Measurements from ENCODE around the gene GRK2. TPM values are rescaled to one million over a fixed set of nuclear protein-coding genes. Genes with fewer than 3 reads are reported as not detected.

The GRK2 gene
- total RNA-seq, 1 experiment from 2014 or later = 56.3 TPM

DNA sequence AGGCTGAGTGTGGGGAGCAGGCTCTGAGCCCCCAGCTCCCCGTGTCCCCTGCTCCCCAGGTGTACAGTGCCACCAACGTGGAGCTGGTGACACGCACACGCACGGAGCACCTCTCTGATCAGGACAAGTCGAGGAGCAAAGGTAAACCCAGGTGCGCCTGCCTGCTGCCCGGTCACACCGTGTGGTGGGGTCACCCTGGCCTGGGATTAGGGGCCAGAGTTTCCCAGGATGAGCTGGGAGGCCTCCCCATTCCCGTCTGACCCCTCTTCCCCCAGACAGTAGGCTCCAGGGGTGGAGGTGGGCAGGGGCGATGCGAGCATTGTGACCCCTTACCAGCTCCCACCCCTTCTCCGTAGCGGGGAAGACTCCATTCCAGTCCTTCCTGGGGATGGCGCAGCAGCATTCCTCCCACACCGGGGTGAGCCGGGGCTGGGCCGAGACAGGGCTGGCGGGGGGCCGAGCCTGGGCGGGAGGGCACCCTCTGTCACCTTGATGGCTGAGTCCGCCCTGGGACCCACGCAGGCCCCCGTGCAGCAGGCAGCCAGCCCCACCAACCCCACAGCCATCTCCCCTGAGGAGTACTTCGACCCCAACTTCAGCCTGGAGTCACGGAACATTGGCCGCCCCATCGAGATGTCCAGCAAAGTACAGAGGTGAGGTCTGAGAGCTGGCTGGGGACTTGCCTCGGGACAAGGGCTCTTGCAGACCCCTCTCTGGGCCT is 33.4 kb downstream of the GRK2 start:
- WGBS (ENCODE audit: extremely low coverage, insufficient read length, low lambda C conversion rate) = no CpG with 5 or more reads among the region's 29 CpGs
- peaks cover 8 to 13% of the 10 kb centered on the region in 2 experiments for H3K4me1 Mint-ChIP-seq
- no peaks in the 10 kb centered on the region for H3K9me3 ChIP-seq (ENCODE audit: control insufficient read depth, low read depth, low read length)
- no peak overlapping the region for H2AK5ac ChIP-seq (ENCODE audit: insufficient read length, low read length)
- no peaks in the 10 kb centered on the region for H4K20me1 ChIP-seq (ENCODE audit: control insufficient read depth, insufficient read depth, insufficient read length)
- no peak overlapping the region for H3K4me3 Mint-ChIP-seq
- H4K8ac ChIP-seq (replicated peaks; ENCODE audit: insufficient read length, low read depth, low read length) = no peak overlapping the region
- DNase-seq = no peak
- H3K18ac ChIP-seq (ENCODE audit: insufficient read length, low read depth, low read length) = no peak overlapping the region
- H3K27ac ChIP-seq (ENCODE audit: insufficient read length, low read depth, low read length) = no peak overlapping the region
- H3K79me1 ChIP-seq (ENCODE audit: insufficient read depth, low read depth, low read length, poor library complexity, severe bottlenecking) = no peaks in the 10 kb centered on the region
- no peaks in the 10 kb centered on the region for H3K79me2 ChIP-seq (ENCODE audit: insufficient read depth, low read length)
- H2BK120ac ChIP-seq (ENCODE audit: low read depth, low read length, poor library complexity, severe bottlenecking) = no peak overlapping the region
- no peak overlapping the region for H3T11ph ChIP-seq (ENCODE audit: low read length)
- H3K56ac ChIP-seq (ENCODE audit: insufficient read length, low read depth, low read length) = no peak overlapping the region
- H3K14ac ChIP-seq (ENCODE audit: insufficient read depth, low read length) = no peak overlapping the region
- H2BK12ac ChIP-seq (ENCODE audit: insufficient read length, low read depth, low read length) = no peak overlapping the region
- no peak overlapping the region for H2BK15ac ChIP-seq (ENCODE audit: low read depth, low read length)
- peaks cover 4% of the 10 kb centered on the region for H3K27me3 Mint-ChIP-seq (ENCODE audit: low read depth)
- TF ChIP-seq CTCF (conservative IDR thresholded peaks at IDR 0.05) = no peak
- no peak overlapping the region for H3K27ac Mint-ChIP-seq
- no peak overlapping the region for H3K4ac ChIP-seq (ENCODE audit: low read depth, low read length)
- H2BK5ac ChIP-seq (ENCODE audit: insufficient read length, low read length) = no peak overlapping the region
- H3K36me3 Mint-ChIP-seq (ENCODE audit: insufficient read depth in 1 of 3, low read depth in 3 of 3) = peaks cover 22 to 50% (median 39%) of the 10 kb centered on the region in 3 experiments
- H3K9ac ChIP-seq (ENCODE audit: extremely low read depth, insufficient read length, low read length) = no peak overlapping the region
- H4K91ac ChIP-seq (ENCODE audit: insufficient read length, low read depth, low read length) = no peak overlapping the region
- no peaks in the 10 kb centered on the region for H3K4me1 ChIP-seq (ENCODE audit: insufficient read depth, low read length)
- no peak overlapping the region for H4K5ac ChIP-seq (ENCODE audit: insufficient read length, low read depth, low read length)
- no peaks in the 10 kb centered on the region for H3K27me3 ChIP-seq (ENCODE audit: insufficient read depth, low read length)
- no peak overlapping the region for H3K4me2 ChIP-seq (ENCODE audit: insufficient read depth, insufficient read length, low read length)
- no peak overlapping the region for H2AFZ ChIP-seq (ENCODE audit: low read length)
- H3K23me2 ChIP-seq (ENCODE audit: insufficient read length, low read depth, low read length, poor library complexity, severe bottlenecking) = peaks cover 16% of the 10 kb centered on the region
- no peak overlapping the region for H3K23ac ChIP-seq (ENCODE audit: insufficient read length, low read depth, low read length)
- no peak overlapping the region for H2BK20ac ChIP-seq (ENCODE audit: low read depth, low read length, poor library complexity, severe bottlenecking)
- peaks cover 16 to 21% of the 10 kb centered on the region in 2 experiments; a peak in 4 of 5 replicates for H3K9me3 Mint-ChIP-seq

All from H9 (cell line).